HCT116 (cell line): ENCODE measurements around the gene WDR37. TPM values are rescaled to one million over a fixed set of nuclear protein-coding genes. Genes with fewer than 3 reads are reported as not detected.
"Not testable (repeated sequence)": the region's sequence is repeated elsewhere in the genome, so short reads cannot be mapped to it uniquely, and the experiment has no call there.

Experiments
- ATAC-seq: fragments of 200-7000 bp; cut with Tn5 transposase; 2 replicates; pipeline ENCODE4 v1.9.1; 2020; ENCODE audit warnings: mild to moderate bottlenecking, moderate library complexity
- BruUV-seq: library from RNA; stranded (reverse); fragments of 400-500 nt; replicated peaks from 2 replicates; lab custom pipeline; 2021; lab: Mats Ljungman, UMichigan
- CTCF ChIA-PET: fragments of 300-600 bp; sonication (Branson Sonifier 250); formaldehyde crosslinking; loops from one replicate; lab custom pipeline; 2021; ENCODE audit warnings: antibody characterized with exemption; lab: Charles Lee
- POLR2A ChIA-PET: fragments of 300-600, 350-600 bp; sonication (Branson Sonifier 250); formaldehyde crosslinking; loops from one replicate; lab custom pipeline; 2021; ENCODE audit warnings: antibody characterized with exemption; lab: Charles Lee
- RAD21 ChIA-PET, 2 experiments: fragments of 300-600 bp; sonication (Branson Sonifier 250); formaldehyde crosslinking; loops; one replicate each; lab custom pipeline; 2023; ENCODE audit warnings: low total read pairs in 2 of 2; ENCODE audit not compliant: uncharacterized antibody in 2 of 2, unreplicated experiment in 2 of 2, low non-redundant PET in 1 of 2; lab: Charles Lee
- DNase-seq: peaks from one replicate; pipeline ENCODE4 v3.0.0-alpha.2; 2010; ENCODE audit warnings: low read depth, low spot score
- H2AFZ ChIP-seq: fragments of 200-600 bp; shearing (Covaris generic), sonication (generic); 2 replicates; pipeline ENCODE4 v1.6.1; 2017; ENCODE audit warnings: low read depth, mixed run types, mixed read lengths, antibody characterized with exemption, low read length; ENCODE audit not compliant: poor library complexity, severe bottlenecking
- H3K27ac ChIP-seq: 2 replicates; pipeline ENCODE4 v1.5.1; 2012; ENCODE audit warnings: low read depth, low read length
- H3K27me3 ChIP-seq: fragments of 200-600 bp; sonication (generic); 2 replicates; pipeline ENCODE4 v1.6.1; 2016; ENCODE audit warnings: mixed run types, low read length, mixed read lengths; ENCODE audit not compliant: insufficient read depth
- H3K36me3 ChIP-seq, 2 experiments: fragments of 200-500 bp in 1 of 2; fragments of 200-600 bp in 1 of 2; sonication (Bioruptor generic) in 1 of 2; sonication (generic) in 1 of 2; 2 replicates each; pipeline versions ENCODE4 v1.5.1 to v1.6.1; 2014 to 2016; ENCODE audit warnings: low read length in 2 of 2, inconsistent platforms in 1 of 2, mixed read lengths in 1 of 2, mixed run types in 1 of 2; ENCODE audit not compliant: insufficient read depth in 2 of 2, control insufficient read depth in 1 of 2
- H3K4me1 ChIP-seq, 2 experiments: fragments of 200-600 bp in 1 of 2; sonication (generic) in 1 of 2; 2 replicates each; pipeline versions ENCODE4 v1.5.1 to v1.6.1; 2012 to 2017; ENCODE audit warnings: low read length in 2 of 2, inconsistent platforms in 1 of 2, mild to moderate bottlenecking in 1 of 2, mixed read lengths in 1 of 2, mixed run types in 1 of 2, moderate library complexity in 1 of 2; ENCODE audit not compliant: insufficient read depth in 2 of 2, control insufficient read depth in 1 of 2
- H3K4me2 ChIP-seq: fragments of 200-600 bp; sonication (generic); 2 replicates; pipeline ENCODE4 v1.6.1; 2017; ENCODE audit warnings: mixed run types, low read length, mixed read lengths
- H3K4me3 ChIP-seq, 2 experiments: fragments of 200-600 bp in 1 of 2; sonication (generic) in 1 of 2; replicated peaks in 1 of 2; 2 replicates each; pipeline ENCODE4 v1.5.1; 2011 to 2016; ENCODE audit warnings: low read length in 2 of 2, control low read depth in 1 of 2, low read depth in 1 of 2, mild to moderate bottlenecking in 1 of 2, mixed read lengths in 1 of 2, mixed run types in 1 of 2
- H3K79me2 ChIP-seq: fragments of 200-600 bp; sonication (generic); 2 replicates; pipeline ENCODE4 v1.6.1; 2017; ENCODE audit warnings: mild to moderate bottlenecking, mixed run types, low read length, moderate library complexity, mixed read lengths; ENCODE audit not compliant: insufficient read depth
- H3K9ac ChIP-seq: fragments of 200-600 bp; sonication (generic); 2 replicates; pipeline ENCODE4 v1.6.1; 2016; ENCODE audit warnings: low read length, mixed read lengths
- H3K9me2 ChIP-seq: fragments of 200-600 bp; sonication (generic), shearing (Covaris generic); 2 replicates; pipeline ENCODE4 v1.6.1; 2017; ENCODE audit warnings: mixed run types, mild to moderate bottlenecking, moderate library complexity; ENCODE audit not compliant: insufficient read depth
- H3K9me3 ChIP-seq, 2 experiments: fragments of 200-500 bp in 1 of 2; fragments of 200-600 bp in 1 of 2; sonication (Bioruptor generic) in 1 of 2; sonication (generic) in 1 of 2; 2 replicates each; pipeline ENCODE4 v1.6.1; 2014 to 2017; ENCODE audit warnings: low read length in 2 of 2, mixed read lengths in 2 of 2, inconsistent platforms in 1 of 2, low read depth in 1 of 2, mild to moderate bottlenecking in 1 of 2, mixed run types in 1 of 2, moderate library complexity in 1 of 2; ENCODE audit not compliant: control insufficient read depth in 1 of 2, insufficient read depth in 1 of 2
- H4K20me1 ChIP-seq: fragments of 200-600 bp; sonication (generic), shearing (Covaris generic); 2 replicates; pipeline ENCODE4 v1.6.1; 2017; ENCODE audit warnings: mixed run types, mild to moderate bottlenecking, moderate library complexity; ENCODE audit not compliant: insufficient read depth
- FOSL1 ChIP-seq: IDR thresholded peaks from 2 replicates; pipeline ENCODE4 v1.6.1; 2012; ENCODE audit warnings: low read depth
- RAD21 ChIP-seq: IDR thresholded peaks from 2 replicates; pipeline ENCODE4 v1.6.1; 2012; ENCODE audit warnings: low read depth, mild to moderate bottlenecking
- intact Hi-C: fragments of 100-400 bp; cut with micrococcal nuclease; formaldehyde crosslinking; loops from 2 replicates; pipeline ENCODE4 v1.10.0; 2022
- total RNA-seq: library from RNA; stranded (reverse); gene quantifications from one replicate; pipeline ENCODE4 v1.2.1, GENCODE V29; 2021; ENCODE audit not compliant: unreplicated experiment
- TF ChIP-seq, protein P1 (sequence below): IDR thresholded peaks from 2 replicates; pipeline ENCODE4 v1.6.1; 2012; ENCODE audit warnings: low read depth

The WDR37 gene
- total RNA-seq, 1 experiment from 2014 or later: 9.1 TPM

DNA sequence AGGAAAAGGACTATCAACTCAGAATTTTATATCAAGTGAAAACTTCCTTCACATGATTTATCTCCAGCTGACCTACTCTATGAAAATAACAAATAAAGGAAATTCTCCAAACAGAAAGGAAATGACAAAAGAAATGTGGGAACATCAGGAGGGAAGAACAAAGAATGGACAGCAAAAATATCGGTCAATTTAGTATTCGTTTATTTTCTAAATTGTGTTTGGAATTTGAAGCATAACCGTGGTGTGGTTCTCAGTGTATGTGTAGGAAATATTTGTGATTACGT lies 8.7 kb downstream of the WDR37 start (continued):
- TF ChIP-seq, protein P1, sequence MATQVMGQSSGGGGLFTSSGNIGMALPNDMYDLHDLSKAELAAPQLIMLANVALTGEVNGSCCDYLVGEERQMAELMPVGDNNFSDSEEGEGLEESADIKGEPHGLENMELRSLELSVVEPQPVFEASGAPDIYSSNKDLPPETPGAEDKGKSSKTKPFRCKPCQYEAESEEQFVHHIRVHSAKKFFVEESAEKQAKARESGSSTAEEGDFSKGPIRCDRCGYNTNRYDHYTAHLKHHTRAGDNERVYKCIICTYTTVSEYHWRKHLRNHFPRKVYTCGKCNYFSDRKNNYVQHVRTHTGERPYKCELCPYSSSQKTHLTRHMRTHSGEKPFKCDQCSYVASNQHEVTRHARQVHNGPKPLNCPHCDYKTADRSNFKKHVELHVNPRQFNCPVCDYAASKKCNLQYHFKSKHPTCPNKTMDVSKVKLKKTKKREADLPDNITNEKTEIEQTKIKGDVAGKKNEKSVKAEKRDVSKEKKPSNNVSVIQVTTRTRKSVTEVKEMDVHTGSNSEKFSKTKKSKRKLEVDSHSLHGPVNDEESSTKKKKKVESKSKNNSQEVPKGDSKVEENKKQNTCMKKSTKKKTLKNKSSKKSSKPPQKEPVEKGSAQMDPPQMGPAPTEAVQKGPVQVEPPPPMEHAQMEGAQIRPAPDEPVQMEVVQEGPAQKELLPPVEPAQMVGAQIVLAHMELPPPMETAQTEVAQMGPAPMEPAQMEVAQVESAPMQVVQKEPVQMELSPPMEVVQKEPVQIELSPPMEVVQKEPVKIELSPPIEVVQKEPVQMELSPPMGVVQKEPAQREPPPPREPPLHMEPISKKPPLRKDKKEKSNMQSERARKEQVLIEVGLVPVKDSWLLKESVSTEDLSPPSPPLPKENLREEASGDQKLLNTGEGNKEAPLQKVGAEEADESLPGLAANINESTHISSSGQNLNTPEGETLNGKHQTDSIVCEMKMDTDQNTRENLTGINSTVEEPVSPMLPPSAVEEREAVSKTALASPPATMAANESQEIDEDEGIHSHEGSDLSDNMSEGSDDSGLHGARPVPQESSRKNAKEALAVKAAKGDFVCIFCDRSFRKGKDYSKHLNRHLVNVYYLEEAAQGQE: no peak
- TF ChIP-seq FOSL1 (no peak), RAD21 (no peak)
- TF ChIP-seq, all 23 proteins: peak for 0

GRCh38 chr10:1066734-1067133 lies 10.5 kb downstream of the WDR37 start:
- H4K20me1 ChIP-seq, H3K36me3 ChIP-seq, H3K9me3 ChIP-seq, RAD21 ChIA-PET, POLR2A ChIA-PET, ATAC-seq, H3K27ac ChIP-seq, H2AFZ ChIP-seq, H3K4me3 ChIP-seq, H3K9ac ChIP-seq, intact Hi-C loops, DNase-seq, H3K79me2 ChIP-seq, H3K4me2 ChIP-seq, CTCF ChIA-PET, H3K27me3 ChIP-seq, BruUV-seq, H3K4me1 ChIP-seq, H3K9me2 ChIP-seq: not testable (repeated sequence)
